Inflammatory macrophage treated with lipopolysaccharide for 4 hours (primary cell): ENCODE data around the gene NOS1AP.

Source experiments
- DNase-seq: peaks from one replicate; pipeline ENCODE4 v3.0.0-alpha.2; 2020

The NOS1AP gene

DNA sequence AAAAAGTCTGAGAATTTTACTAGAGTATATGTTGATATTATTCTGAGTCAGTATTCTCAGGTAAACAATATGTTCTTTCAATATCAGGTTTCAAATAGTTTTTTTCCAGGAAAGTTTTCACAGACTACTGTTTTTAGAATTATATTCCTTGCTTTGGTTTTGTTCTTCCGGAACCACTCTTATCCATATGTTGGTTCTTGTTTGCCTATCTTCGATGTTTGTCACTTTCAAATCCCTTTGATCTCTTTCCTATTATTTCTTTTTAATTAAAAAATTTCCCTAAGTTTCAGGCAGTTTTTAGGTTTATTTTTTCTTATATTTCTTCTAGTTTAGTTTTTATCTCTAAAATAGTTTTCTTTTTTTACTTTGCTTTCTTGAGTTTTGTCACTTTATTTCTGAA is 20.9 kb downstream of the NOS1AP start:
- no peak for DNase-seq

DNA sequence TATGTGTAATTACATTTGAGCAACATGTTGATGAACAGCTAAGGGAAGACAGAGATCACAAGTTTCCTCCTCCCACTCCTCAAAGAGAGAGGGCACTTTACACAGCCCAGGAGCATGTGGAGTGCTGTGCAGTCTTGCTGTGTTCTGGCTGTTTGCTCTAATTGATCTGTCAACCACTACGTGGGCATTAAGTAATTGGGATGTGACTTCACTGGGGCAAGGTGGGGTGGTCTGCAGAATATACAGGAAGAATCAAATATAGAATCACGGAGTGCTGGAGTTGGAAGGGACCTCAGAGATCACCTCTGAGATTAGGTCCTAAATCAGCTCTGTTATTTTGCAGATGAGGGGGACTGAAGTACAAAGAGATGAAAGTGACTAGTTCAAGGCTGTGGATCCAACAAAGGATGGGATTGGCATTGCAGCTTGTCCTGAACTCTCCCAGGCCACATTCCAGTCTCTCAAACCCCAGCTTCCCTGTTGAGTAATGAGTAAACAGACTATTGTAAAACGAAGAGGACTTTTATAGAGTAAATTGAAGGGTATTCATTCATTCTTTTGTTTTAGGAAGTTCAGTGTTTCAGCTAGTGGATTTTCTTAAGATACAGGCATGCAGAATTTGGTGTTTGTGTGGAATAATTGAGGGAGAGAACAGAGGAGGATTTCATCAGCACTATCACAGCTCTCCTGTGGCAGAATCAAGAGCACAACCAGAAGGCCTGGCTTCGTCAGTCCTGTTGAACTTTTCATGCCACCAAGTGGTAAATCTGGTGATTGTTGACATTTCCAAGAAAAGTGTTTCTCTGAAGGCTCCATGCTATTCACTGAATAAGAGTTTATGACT is 22.4 kb downstream of the NOS1AP start:
- DNase-seq = peak; percentile 15

DNA sequence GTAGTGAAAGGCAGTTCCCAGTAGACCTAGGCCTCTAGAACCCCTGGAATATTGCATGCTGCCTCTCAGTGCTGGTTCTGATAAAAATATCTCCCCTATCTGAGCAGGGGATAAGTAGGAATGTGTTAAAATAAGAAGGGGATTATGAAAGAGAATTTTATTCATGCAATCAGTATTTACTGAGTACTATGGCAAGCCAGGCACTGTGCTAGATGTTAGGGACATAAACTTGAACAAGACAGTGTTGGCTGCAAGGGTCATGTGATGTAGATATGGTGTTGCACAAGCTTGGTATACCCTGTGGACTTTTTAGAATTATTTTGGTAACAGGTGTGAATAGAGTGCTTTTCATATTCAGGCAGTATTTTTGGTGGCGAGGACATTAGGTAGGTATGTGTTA is 23.6 kb downstream of the NOS1AP start:
- DNase-seq = no peak

DNA sequence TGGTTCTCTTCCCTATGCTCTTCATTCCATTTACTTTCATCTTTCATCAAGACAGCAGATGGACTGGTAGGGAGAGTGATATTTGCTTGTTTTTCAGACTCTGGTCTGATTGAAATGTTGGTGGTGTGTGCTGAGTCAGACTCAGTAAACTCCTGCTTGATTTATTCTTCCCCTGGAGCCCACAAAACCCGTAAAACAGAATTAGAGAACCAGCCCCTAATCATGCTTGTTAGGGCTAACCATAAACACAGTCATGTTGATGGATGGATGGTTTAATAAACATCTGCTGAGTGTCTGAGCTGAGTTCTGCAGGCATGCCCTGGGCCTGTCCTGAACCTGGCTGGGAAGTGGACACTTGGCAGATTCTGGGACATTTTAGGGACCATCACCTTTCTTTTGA is 24.8 kb downstream of the NOS1AP start:
- no peak for DNase-seq

DNA sequence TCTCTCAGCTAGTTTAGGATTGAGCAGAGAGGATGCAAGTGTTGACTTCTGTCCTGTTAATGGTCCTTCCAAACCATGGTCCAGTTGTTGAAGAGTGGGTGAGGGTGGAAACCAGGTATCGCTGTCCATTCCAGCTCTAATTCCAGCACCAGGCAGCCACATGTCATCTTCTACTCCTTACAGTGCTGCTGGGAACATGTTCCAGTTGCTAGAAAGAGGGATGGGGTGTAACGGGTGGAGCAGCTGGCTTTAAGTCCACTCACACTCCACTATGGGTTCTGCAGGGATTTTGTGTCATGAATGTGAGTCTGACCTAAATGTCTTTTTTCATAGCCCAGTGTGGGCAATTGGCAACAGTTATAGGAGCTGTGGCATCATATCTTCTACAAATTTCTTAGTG is 25.2 kb downstream of the NOS1AP start:
- DNase-seq = no peak

DNA sequence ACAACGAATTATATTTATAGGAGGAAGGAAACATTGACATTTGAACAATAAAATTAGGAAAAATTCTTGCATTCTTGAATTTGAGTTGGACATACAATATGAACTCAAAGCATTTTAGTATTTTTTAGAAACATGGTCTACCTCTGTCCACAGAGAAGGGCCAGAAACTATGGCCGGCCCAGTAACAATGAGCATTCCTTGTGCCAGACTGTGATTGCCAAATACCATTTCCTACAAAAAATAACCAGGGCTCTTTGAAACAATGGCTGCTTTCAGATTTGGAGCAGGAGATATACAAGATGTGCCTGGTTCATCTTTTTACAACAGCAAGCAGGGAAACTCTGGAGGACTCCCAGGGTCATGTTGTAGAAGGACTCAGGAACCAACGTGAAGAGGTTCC is 38.4 kb downstream of the NOS1AP start:
- DNase-seq = no peak

DNA sequence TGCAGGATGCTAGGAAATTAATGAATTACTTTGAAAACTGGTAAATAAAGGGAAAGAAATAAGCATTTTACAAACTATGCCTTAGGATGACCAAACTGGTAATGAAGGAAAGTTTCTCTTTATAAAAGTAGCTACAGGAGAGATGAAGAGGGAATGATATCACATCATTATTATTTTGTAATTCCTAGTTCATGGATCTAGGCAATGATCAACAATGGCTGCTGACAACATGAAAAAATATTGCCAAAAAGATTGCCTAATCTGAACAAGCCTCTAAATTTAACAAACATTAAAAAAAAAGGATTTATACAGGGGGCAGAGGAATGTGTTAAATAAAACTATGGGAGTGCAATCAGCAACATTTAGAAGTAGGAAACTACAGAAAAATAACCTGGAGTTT is 38.9 kb downstream of the NOS1AP start:
- DNase-seq = no peak

DNA sequence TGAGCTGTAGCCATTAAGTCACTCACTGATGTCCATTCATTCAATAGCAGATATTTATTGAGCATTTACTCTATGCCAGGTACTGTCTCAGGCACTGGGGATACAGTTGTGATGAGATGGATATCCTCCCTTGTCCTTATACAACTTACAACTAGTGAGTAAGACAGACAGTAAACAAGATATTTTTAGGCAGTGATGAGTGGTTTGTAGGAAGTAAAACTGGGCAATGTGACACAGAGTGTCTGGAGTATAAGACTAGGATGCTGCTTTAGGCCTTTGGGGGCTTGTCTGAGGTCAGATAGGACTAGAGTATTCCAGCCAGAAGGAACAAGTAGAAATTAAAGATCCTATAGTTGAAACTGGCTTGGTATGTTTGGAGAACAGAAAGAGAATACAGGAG is 41.4 kb downstream of the NOS1AP start:
- DNase-seq = peak; percentile 33

DNA sequence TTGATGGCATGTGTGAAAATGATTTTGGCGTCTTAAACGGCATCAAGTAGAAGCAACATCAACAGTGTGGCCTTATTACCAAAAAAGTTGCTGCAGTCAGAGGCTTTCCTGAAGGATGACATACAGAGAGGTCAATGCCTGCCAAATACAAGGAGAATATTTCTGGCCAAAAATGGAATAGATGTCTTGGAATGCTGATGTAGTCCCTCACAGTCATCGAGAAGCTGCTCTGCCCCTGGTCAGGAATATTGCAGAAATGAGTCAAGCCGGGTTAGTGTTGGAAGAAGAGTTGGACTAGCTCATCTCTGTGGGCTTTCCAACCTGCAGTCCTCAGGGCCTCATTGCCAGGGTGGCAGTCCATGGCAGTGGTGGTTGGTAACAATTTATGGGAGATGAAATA is 42.1 kb downstream of the NOS1AP start:
- DNase-seq = no peak

DNA sequence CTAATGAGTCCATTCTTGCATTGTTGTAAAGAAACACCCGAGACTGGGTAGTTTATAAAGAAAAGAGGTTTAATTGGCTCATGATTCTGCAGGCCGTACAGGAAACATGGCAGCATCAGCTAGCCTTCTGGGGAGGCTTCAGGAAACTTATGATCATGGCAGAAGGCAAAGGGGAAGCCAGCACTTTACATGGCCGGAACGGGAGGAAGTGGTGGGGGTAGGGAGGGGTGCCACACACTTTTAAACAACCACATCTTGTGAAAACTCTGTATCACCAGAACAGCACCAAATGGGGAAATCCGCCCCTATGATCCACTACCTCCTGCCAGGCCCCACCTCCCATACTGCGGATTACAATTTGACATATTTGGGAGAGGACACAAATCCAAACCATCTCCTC is 43.9 kb downstream of the NOS1AP start:
- DNase-seq = peak; percentile 13

DNA sequence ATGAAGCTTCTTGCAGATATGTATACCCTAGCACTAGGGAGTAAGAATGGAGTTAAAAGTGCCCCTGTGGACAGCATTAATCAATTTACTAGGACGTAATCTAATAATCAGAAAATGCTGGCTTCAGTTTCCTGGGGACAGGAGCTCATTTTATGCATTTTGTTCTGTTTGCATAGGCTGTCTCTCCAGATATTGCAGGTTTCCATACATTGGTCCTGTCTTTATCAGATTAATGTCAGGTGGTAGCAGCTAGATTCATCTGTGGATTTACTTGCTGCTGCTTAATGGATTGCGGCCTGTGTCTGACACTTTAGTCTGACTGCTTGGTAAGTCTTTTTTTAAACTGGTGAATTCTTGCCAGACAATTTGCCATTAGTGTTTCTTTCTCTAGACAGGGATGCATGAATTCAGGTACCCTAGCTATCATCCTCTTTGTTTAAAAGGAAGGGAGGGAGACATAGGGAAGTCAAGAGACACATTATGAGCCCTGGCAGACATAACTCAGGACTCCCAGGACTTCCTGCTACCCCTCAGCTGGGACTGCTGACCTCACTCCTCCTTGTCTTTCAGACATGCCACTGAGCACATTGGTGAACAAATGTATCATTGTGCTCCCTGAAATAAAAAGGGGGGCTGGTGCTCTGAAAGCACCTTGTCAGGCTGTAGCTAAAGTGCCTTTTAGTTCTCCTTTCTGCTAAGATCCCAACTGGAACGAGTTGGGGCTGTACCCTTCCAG is 47.7 kb downstream of the NOS1AP start:
- DNase-seq = no peak

DNA sequence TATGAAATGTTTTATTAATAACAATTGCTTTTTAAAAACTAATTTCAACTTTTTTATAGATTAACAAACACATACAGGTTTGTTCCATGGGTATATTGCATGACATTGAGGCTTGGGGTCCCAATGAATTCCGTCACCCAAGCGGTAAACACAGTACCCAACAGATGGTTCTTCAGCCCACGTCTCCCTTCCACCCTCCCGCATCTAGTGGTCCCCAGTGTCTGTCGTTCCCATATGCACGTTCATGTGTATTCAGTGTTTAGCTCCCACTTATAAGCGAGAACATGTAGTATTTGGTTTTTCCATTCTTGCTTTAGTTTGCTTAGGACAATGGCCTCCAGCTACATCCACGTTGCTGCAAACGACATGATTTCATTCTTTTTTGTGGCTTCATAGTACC is 48.6 kb downstream of the NOS1AP start:
- no peak for DNase-seq

DNA sequence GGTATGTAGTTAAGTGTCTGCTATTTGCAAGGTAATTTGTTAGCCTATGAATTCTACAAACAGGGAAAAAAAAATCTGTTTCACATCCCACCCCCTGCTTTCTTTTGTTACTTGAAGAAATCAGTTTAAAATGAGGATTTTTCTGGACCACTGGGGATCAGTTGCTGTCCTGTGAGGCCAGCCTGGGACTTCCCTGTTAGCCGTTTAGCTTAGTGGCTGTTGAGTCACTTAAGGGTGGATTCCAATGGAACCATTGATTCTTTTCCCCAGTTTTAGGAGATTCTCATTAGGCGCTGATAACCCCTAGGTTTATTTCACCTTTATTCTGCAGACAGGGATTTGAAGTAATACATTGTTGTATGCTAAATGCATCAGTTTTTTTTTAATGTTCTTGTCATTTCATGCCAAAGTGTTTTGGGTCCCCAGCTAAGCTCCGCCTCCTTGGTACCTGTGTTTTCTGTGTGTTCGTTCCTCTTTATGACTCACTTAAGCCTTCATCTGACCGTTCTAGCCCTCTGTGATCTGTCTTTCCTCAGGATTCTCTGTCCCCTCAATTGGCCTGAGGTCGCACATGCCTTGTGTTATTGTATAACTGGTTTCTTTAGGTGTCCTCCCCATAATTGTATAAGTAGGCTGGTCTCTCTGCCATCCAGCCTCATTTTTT is 59.3 kb downstream of the NOS1AP start:
- no peak for DNase-seq

DNA sequence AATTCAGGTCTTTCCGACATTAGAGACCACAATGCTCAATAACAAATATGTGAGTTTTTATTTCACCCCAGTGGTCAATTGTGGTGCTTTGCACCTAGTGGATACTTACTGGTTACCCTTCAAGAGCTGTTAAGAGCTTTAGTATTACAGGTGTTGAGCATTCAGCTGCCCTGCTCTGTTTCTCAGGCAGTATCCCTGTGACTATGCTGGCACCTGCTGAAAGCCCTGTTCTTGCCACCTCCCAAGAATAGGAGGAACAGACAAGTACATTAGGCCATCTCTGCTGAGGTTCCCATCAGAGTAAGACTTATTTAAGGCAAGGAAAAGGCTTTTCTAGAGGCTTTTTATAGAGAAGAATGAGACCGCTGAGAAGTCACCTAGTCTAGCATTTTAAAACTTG is 60.8 kb downstream of the NOS1AP start:
- DNase-seq = no peak

DNA sequence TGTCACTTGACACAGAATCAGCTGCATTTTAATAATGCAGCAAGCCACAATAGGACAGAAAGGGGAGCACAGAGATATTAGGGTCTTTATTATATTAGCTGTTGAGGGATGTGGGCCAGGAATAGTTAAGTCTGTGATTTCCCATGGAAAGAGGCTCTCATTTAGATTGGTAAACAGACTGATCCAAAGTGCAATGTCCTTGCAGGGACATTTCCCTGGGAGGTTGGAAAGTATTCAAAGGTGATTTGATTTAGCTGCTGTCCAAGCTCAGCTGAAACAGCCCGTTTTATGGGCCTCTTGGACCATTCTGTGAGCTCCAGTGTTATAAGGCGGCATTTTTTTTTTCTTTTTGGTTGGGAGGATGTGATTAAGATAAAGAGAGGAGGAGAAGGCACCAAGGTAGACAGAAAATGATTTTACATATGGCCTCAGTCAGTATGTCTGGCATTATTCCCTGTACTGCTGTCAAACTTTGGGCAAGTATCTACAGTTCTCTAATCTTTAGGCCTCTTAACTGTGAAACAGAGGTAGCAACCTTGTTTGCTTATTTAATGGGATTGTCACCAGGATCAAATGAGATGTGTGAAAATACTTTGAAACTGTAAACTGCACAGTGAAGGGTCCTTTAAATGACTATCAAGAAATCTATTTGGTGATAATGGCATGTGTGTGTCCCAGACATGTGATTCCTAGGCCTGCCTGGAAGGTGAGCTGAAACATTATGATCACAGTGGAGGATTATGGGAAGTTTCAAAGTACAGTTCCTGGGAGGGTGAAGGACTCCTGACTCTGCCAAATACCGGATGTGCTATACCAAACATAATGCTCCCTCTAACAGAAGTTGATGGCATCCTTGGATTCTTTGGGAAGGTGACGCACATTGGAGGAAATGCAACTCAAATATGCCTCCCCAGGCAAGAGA is 62.2 kb downstream of the NOS1AP start:
- DNase-seq = no peak

DNA sequence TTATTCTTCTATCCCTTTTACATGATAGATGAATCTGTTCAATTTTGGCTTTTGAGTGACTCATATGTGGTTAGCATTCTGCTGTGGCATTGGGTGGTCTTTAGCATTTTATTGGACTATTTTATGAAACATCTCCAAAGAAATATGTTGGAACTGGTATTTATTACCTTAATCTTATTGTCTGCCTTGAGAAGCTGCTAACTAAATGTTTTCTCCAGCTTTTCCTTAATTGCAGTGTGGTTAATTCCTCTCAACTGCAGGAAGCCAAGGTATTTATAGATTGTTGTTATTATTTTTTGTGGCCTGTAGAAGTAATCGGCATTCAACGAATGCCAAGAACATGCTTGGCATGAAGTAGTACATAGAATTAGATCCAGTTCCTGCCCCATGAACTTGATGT is 64.1 kb downstream of the NOS1AP start:
- no peak for DNase-seq

DNA sequence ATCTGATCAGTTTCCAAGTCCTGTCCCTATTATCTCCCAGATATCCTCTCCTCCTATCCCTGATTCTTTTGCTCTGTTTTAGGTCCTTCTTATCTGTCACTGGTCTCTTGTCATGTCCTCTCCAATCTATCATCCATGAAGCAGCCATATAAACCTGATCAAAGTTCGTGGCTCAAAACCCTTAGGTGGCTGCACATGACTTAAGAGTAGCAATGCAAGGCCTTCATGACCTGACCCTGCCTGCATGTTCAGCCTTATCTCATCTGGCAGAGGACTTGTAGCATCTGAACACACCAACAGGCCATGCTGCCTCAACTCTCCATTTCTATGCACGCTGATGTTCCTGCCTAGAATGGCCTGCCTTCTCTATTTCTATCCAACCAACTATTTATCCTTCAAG is 65.2 kb downstream of the NOS1AP start:
- DNase-seq = no peak

DNA sequence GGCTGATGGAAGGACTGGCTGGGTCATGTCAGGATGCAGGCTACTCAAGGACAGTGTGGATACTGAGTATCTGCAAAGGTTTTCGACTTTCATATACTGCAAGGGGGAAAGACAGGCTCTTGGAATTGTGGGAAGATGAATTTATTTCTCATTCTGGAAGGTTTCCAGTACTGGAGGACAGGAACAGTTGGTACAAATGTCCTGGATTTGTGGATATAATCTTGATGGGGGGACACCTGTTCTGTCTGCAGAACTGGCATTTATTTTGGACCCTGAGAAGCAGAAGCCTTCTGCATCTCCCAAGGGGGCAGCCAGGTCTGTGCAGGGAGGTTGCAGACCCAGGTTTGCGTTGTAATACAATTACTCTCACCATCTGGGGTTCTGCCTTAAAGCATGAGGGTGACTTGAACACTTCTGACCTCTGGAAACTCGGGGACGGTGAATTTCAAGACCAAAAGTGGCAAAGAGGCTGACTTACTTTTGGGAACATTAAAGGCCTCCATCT is 65.8 kb downstream of the NOS1AP start:
- no peak for DNase-seq

DNA sequence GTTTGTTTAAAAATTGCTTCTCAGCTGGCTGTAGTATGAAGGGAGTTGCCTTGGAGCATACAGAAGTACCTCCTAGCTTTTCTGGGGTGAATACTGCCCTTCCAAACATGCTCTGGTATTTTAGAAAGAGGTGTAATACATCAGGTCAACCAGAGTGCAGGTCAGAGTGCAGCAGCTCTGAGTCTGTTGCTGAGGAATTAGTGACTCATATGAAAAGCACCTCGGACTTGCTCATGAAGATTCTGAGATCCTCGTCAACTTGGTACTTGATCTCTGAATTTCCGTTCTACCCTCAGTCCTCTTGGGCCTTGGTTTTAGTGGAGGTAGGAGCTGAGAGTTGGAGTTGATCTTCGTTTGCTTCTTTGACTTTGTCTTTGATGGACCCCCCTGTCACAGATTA is 67.3 kb downstream of the NOS1AP start:
- DNase-seq = no peak

DNA sequence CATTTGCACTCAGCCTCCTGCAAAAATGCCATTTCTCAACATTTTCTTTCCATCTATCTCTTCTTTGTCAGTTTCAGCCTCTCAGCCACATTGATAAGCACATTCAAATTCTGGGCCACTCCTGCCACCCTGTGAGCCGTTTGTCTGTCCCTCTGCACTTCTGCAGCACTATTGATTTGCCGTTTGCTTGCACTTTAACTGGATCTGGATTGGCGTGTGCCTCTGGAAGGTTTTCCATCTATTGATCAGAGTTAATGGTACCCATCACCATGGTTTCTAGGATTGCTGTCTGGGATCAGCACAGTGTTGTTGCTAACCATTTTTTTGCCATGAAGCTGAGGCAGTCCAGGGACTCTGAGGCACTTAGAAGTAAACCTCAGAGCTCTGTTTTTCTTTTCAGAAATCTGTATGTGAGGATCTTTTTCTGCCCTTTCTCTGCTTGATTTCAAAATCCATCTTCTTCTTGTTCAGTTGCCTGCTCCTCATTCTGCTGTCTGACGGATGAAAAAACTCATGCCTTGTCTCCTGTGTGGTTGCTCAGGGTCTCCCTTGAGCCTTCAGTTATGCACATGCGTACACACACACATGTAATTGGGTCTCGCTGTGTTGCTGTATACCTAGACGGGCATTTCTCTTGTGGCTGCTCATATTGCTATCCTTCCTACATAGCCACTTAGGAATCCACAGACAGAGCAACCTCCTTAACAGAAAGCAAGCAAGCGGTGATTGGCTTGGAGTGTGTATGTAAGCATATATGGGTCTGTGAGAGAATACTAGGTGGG is 67.9 kb downstream of the NOS1AP start:
- no peak for DNase-seq

DNA sequence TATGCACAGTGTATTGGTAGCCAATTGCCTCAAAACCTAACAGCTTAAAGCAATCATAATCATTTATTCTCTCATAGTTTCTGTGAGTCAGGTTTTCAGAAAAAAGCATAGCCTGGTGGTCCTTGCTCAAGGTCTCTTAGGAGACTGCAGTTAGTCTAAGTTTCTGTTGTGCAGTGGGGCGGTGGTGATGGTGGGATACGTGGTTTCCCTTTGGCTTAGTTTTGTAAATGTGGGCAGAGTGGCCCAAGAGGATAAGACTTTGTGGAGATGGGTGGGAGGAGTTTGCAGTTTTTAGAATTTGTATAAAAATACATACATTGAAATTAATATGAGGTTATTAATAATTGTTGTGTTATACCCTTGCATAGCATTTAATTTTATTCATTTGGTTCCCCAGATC is 68.6 kb downstream of the NOS1AP start:
- DNase-seq = no peak
